HepG2 (cell line): Measurements from ENCODE around the gene ESYT2. TPM values are rescaled to one million over a fixed set of nuclear protein-coding genes. Genes with fewer than 3 reads are reported as not detected.
A peak's percentile ranks its signal among the peaks of the same experiment; 100 is the strongest.

Source experiments
- CREB1 ChIP-seq, 2 experiments: fragments of 450-650 bp in 1 of 2; IDR thresholded peaks; 2 replicates each; pipeline ENCODE4 v1.6.1; 2016 to 2017; ENCODE audit warnings: control low read depth in 1 of 2, mild to moderate bottlenecking in 1 of 2, missing compliant biosample characterization in 1 of 2, missing genetic modification characterization in 1 of 2
- HCFC1 ChIP-seq: fragments of 150-350 bp; IDR thresholded peaks from 2 replicates; pipeline ENCODE4 v1.6.1; 2014; ENCODE audit warnings: low read depth, low read length
- KLF15 ChIP-seq: sonication (generic); formaldehyde crosslinking; IDR thresholded peaks from 2 replicates; pipeline ENCODE4 v1.8.1; 2023; ENCODE audit warnings: borderline replicate concordance, mild to moderate bottlenecking, inconsistent platforms, missing genetic modification reagents, mixed read lengths
- MEIS2 ChIP-seq: sonication (generic); formaldehyde crosslinking; IDR thresholded peaks from 2 replicates; pipeline ENCODE4 v1.9.0; 2021; ENCODE audit warnings: mild to moderate bottlenecking, missing genetic modification reagents
- NR3C1 ChIP-seq: sonication (generic); formaldehyde crosslinking; IDR thresholded peaks from 2 replicates; pipeline ENCODE4 v1.4.0; 2020; ENCODE audit warnings: missing genetic modification reagents
- RARG ChIP-seq: sonication (generic); formaldehyde crosslinking; IDR thresholded peaks from 2 replicates; pipeline ENCODE4 v1.4.0; 2020; ENCODE audit warnings: low read depth, mild to moderate bottlenecking, missing genetic modification reagents
- TCF7L2 ChIP-seq: IDR thresholded peaks from 2 replicates; pipeline ENCODE4 v1.6.1; 2011; ENCODE audit warnings: mild to moderate bottlenecking, low read depth, low read length, moderate library complexity
- ZKSCAN8 ChIP-seq: IDR thresholded peaks from 2 replicates; pipeline ENCODE4 v1.6.1; 2016; ENCODE audit warnings: borderline replicate concordance, missing genetic modification reagents, missing compliant biosample characterization
- ZNF205 ChIP-seq: IDR thresholded peaks from 2 replicates; pipeline ENCODE4 v1.6.1; 2018; ENCODE audit warnings: missing biosample characterization, missing genetic modification reagents
- ZNF225 ChIP-seq: sonication (generic); formaldehyde crosslinking; IDR thresholded peaks from 2 replicates; pipeline ENCODE4 v1.4.0; 2020; ENCODE audit warnings: mild to moderate bottlenecking, missing genetic modification reagents
- polyA plus RNA-seq, 8 experiments: library from polyadenylated mRNA; depleted of rRNA in 3 of 8; stranded (reverse) in 7 of 8; unstranded in 1 of 8; fragments of >200 nt; fragmentation: Illumina TruSeq in 4 of 8; extraction: Trizol in 4 of 8; gene quantifications; 2 replicates each; pipeline versions ENCODE4 v1.2.1 to v1.2.3, GENCODE V29; 2011 to 2016; ENCODE audit warnings: low read depth in 4 of 8, missing spikeins in 1 of 8, mixed read lengths in 1 of 8; ENCODE audit not compliant: insufficient read depth in 1 of 8
- total RNA-seq, 5 experiments: library from RNA; depleted of rRNA; stranded (reverse); fragments of >200 nt; fragmentation: Illumina TruSeq; extraction: Trizol; gene quantifications; 2 replicates each; pipeline ENCODE4 v1.2.3, GENCODE V29; 2016; ENCODE audit warnings: low read depth in 1 of 5
- TF ChIP-seq, protein P1 (sequence below): sonication (generic); formaldehyde crosslinking; IDR thresholded peaks from 2 replicates; pipeline ENCODE4 v1.8.0; 2022; ENCODE audit warnings: mild to moderate bottlenecking, missing genetic modification reagents
- TF ChIP-seq, protein P2 (sequence below): IDR thresholded peaks from 2 replicates; pipeline ENCODE4 v1.6.1; 2016; ENCODE audit warnings: low read depth, borderline replicate concordance
- TF ChIP-seq, protein P3 (sequence below): sonication (generic); formaldehyde crosslinking; IDR thresholded peaks from 2 replicates; pipeline ENCODE4 v1.9.0; 2021; ENCODE audit warnings: mild to moderate bottlenecking, missing genetic modification reagents
- TF ChIP-seq, protein P4 (sequence below): sonication (generic); formaldehyde crosslinking; IDR thresholded peaks from 2 replicates; pipeline ENCODE4 v1.5.1; 2020; ENCODE audit warnings: mild to moderate bottlenecking, missing genetic modification reagents, moderate library complexity

ESYT2 gene
- total and polyA plus RNA-seq, 2 of the 13 experiments (the other 11 are each of a cell fraction or from before 2014, with no cell fraction given) = 28.5 to 37.3 TPM

DNA sequence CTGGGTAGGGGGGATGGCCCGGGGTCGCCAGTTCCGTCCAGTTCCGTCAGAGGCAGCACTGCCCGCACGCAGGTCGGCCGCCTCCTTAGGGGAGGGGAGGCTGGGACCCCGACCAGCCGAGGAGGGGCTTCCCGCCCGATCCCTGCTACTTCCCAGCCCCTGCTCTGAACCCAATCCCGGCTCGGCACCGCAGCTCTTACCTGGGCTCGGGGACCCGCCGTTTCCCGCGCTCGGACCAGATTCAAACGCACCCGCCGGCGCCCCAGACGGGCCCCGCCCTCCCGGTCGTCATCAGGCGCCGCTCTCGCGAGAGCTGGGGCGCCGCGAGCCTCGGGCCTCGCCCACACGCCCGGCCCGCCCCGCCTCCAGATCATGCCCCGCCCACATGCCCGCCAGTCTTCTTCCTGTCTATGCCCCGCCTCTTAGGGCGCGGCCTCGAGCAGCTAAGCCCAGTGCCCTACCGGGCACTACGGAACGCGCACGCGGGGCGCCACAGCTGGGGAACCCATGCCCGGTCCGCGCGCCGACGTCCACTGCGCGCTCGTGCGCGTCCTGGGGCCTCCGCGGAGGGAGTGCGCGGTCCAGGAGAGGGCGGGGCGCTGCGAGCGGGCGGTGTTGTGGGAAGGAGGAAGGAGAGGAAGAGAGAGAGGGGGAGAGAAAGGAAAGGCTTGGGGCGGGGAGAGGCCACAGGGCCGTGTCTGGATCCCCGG lies 124.6 kb downstream of the ESYT2 start, which contains the start of gene NCAPG2 (continued):
- no peak for TF ChIP-seq HCFC1
- 0 out of 2 replicates have a peak, but pooled peaks have one; percentile 33 for TF ChIP-seq ZNF205 (CRISPR knock-in tag)
- TF ChIP-seq, protein P1, sequence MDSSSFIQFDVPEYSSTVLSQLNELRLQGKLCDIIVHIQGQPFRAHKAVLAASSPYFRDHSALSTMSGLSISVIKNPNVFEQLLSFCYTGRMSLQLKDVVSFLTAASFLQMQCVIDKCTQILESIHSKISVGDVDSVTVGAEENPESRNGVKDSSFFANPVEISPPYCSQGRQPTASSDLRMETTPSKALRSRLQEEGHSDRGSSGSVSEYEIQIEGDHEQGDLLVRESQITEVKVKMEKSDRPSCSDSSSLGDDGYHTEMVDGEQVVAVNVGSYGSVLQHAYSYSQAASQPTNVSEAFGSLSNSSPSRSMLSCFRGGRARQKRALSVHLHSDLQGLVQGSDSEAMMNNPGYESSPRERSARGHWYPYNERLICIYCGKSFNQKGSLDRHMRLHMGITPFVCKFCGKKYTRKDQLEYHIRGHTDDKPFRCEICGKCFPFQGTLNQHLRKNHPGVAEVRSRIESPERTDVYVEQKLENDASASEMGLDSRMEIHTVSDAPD (CRISPR knock-in tag) = 0 out of 2 replicates have a peak, but pooled peaks have one; percentile 67
- TF ChIP-seq MEIS2 = no peak
- TF ChIP-seq RARG (CRISPR knock-in tag) = no peak
- no peak for TF ChIP-seq KLF15 (CRISPR knock-in tag)
- peak; percentile 65; the same call in 1 of the 2 replicates for TF ChIP-seq ZNF225 (CRISPR knock-in tag)
- TF ChIP-seq, protein P2, sequence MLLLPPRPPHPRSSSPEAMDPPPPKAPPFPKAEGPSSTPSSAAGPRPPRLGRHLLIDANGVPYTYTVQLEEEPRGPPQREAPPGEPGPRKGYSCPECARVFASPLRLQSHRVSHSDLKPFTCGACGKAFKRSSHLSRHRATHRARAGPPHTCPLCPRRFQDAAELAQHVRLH (CRISPR knock-in tag) = peak; percentile 48; the same call in 1 of the 2 replicates
- TF ChIP-seq CREB1 (IDR thresholded peaks at IDR 0.05) = peak; percentile 68; the same call in 1 of the 2 replicates
- no peak; the same call in 1 of the 2 replicates for TF ChIP-seq CREB1 (CRISPR knock-in tag; IDR thresholded peaks at IDR 0.05)
- no peak for TF ChIP-seq TCF7L2
- TF ChIP-seq, protein P3, sequence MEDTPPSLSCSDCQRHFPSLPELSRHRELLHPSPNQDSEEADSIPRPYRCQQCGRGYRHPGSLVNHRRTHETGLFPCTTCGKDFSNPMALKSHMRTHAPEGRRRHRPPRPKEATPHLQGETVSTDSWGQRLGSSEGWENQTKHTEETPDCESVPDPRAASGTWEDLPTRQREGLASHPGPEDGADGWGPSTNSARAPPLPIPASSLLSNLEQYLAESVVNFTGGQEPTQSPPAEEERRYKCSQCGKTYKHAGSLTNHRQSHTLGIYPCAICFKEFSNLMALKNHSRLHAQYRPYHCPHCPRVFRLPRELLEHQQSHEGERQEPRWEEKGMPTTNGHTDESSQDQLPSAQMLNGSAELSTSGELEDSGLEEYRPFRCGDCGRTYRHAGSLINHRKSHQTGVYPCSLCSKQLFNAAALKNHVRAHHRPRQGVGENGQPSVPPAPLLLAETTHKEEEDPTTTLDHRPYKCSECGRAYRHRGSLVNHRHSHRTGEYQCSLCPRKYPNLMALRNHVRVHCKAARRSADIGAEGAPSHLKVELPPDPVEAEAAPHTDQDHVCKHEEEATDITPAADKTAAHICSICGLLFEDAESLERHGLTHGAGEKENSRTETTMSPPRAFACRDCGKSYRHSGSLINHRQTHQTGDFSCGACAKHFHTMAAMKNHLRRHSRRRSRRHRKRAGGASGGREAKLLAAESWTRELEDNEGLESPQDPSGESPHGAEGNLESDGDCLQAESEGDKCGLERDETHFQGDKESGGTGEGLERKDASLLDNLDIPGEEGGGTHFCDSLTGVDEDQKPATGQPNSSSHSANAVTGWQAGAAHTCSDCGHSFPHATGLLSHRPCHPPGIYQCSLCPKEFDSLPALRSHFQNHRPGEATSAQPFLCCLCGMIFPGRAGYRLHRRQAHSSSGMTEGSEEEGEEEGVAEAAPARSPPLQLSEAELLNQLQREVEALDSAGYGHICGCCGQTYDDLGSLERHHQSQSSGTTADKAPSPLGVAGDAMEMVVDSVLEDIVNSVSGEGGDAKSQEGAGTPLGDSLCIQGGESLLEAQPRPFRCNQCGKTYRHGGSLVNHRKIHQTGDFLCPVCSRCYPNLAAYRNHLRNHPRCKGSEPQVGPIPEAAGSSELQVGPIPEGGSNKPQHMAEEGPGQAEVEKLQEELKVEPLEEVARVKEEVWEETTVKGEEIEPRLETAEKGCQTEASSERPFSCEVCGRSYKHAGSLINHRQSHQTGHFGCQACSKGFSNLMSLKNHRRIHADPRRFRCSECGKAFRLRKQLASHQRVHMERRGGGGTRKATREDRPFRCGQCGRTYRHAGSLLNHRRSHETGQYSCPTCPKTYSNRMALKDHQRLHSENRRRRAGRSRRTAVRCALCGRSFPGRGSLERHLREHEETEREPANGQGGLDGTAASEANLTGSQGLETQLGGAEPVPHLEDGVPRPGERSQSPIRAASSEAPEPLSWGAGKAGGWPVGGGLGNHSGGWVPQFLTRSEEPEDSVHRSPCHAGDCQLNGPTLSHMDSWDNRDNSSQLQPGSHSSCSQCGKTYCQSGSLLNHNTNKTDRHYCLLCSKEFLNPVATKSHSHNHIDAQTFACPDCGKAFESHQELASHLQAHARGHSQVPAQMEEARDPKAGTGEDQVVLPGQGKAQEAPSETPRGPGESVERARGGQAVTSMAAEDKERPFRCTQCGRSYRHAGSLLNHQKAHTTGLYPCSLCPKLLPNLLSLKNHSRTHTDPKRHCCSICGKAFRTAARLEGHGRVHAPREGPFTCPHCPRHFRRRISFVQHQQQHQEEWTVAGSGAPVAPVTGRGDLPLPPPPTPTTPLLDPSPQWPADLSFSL (CRISPR knock-in tag) = no peak
- TF ChIP-seq, protein P4, sequence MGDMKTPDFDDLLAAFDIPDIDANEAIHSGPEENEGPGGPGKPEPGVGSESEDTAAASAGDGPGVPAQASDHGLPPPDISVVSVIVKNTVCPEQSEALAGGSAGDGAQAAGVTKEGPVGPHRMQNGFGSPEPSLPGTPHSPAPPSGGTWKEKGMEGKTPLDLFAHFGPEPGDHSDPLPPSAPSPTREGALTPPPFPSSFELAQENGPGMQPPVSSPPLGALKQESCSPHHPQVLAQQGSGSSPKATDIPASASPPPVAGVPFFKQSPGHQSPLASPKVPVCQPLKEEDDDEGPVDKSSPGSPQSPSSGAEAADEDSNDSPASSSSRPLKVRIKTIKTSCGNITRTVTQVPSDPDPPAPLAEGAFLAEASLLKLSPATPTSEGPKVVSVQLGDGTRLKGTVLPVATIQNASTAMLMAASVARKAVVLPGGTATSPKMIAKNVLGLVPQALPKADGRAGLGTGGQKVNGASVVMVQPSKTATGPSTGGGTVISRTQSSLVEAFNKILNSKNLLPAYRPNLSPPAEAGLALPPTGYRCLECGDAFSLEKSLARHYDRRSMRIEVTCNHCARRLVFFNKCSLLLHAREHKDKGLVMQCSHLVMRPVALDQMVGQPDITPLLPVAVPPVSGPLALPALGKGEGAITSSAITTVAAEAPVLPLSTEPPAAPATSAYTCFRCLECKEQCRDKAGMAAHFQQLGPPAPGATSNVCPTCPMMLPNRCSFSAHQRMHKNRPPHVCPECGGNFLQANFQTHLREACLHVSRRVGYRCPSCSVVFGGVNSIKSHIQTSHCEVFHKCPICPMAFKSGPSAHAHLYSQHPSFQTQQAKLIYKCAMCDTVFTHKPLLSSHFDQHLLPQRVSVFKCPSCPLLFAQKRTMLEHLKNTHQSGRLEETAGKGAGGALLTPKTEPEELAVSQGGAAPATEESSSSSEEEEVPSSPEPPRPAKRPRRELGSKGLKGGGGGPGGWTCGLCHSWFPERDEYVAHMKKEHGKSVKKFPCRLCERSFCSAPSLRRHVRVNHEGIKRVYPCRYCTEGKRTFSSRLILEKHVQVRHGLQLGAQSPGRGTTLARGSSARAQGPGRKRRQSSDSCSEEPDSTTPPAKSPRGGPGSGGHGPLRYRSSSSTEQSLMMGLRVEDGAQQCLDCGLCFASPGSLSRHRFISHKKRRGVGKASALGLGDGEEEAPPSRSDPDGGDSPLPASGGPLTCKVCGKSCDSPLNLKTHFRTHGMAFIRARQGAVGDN (CRISPR knock-in tag) = peak; percentile 93
- peak; percentile 73; the same call in 1 of the 2 replicates for TF ChIP-seq ZKSCAN8 (CRISPR knock-in tag)
- TF ChIP-seq NR3C1 (CRISPR knock-in tag) = no peak
